Endothelial cell of umbilical vein (primary cell): ENCODE measurements around the gene MOXD1. TPM values are rescaled to one million over a fixed set of nuclear protein-coding genes. Genes with fewer than 3 reads are reported as not detected.

Experiments
- BruUV-seq: library from RNA; stranded (reverse); fragments of 400-500 nt; replicated peaks from 2 replicates; lab custom pipeline; 2021; lab: Mats Ljungman, UMichigan
- CTCF ChIA-PET: fragments of 300-600, 350-600 bp; sonication (Branson Sonifier 250); formaldehyde crosslinking; loops from one replicate; lab custom pipeline; 2021; ENCODE audit warnings: antibody characterized with exemption, inconsistent platforms; lab: Charles Lee
- POLR2A ChIA-PET: fragments of 300-600, 350-600 bp; sonication (Branson Sonifier 250); formaldehyde crosslinking; loops from one replicate; lab custom pipeline; 2021; ENCODE audit warnings: antibody characterized with exemption, inconsistent platforms; lab: Charles Lee
- DNase-seq: peaks from one replicate; pipeline ENCODE4 v3.0.0-alpha.2; 2011; ENCODE audit warnings: low read depth, low spot score
- FAIRE-seq: peaks from 2 replicates; lab custom pipeline; 2011; peaks lifted over from hg19 to GRCh38; lab: Jason Lieb, UNC
- H2AFZ ChIP-seq: 2 replicates; pipeline ENCODE4 v1.6.0; 2012; ENCODE audit warnings: low read depth, low read length, control low read depth, inconsistent platforms
- H3K27ac ChIP-seq: 2 replicates; pipeline ENCODE4 v1.5.1; 2011; ENCODE audit warnings: low read depth, mild to moderate bottlenecking, control low read depth, low read length, moderate library complexity; ENCODE audit not compliant: insufficient read depth
- H3K27me3 ChIP-seq, 2 experiments: 2 replicates each; pipeline versions ENCODE4 v1.6.0 to v1.6.1; 2011; ENCODE audit warnings: low read length in 2 of 2, mixed read lengths in 1 of 2; ENCODE audit not compliant: control insufficient read depth in 2 of 2, insufficient read depth in 2 of 2
- H3K36me3 ChIP-seq, 2 experiments: 2 replicates in 1 of 2; 3 replicates in 1 of 2; pipeline ENCODE4 v1.5.1; 2011; ENCODE audit warnings: low read length in 2 of 2, mild to moderate bottlenecking in 1 of 2, moderate library complexity in 1 of 2; ENCODE audit not compliant: control insufficient read depth in 2 of 2, insufficient read depth in 2 of 2; ENCODE audit errors: extremely low read depth in 1 of 2
- H3K4me1 ChIP-seq: 3 replicates; pipeline ENCODE4 v1.5.1; 2011; ENCODE audit warnings: mild to moderate bottlenecking, low read length; ENCODE audit not compliant: control insufficient read depth, insufficient read depth; ENCODE audit errors: extremely low read depth
- H3K4me2 ChIP-seq: 2 replicates; pipeline ENCODE4 v1.6.1; 2011; ENCODE audit warnings: low read length, control low read depth, mixed read lengths; ENCODE audit not compliant: insufficient read depth
- H3K4me3 ChIP-seq, 3 experiments: fragments of 200-600 bp in 1 of 3; sonication (generic), shearing (Covaris generic) in 1 of 3; replicated peaks in 1 of 3; 2 replicates each; pipeline ENCODE4 v1.5.1; 2011 to 2016; ENCODE audit warnings: control low read depth in 3 of 3, low read length in 3 of 3, mild to moderate bottlenecking in 2 of 3, inconsistent platforms in 1 of 3, low read depth in 1 of 3, moderate library complexity in 1 of 3; ENCODE audit not compliant: insufficient read depth in 1 of 3
- H3K79me2 ChIP-seq: 2 replicates; pipeline ENCODE4 v1.6.0; 2012; ENCODE audit warnings: low read length, inconsistent platforms; ENCODE audit not compliant: control insufficient read depth, insufficient read depth
- H3K9ac ChIP-seq: replicated peaks from 2 replicates; pipeline ENCODE3; 2011; ENCODE audit warnings: low read length, control low read depth; ENCODE audit not compliant: insufficient read depth; ENCODE audit errors: extremely low read depth
- H3K9me1 ChIP-seq: replicated peaks from 3 replicates; pipeline ENCODE4 v1.6.0; 2011; ENCODE audit warnings: mild to moderate bottlenecking, low read length; ENCODE audit not compliant: control insufficient read depth, insufficient read depth; ENCODE audit errors: extremely low read depth
- H3K9me3 ChIP-seq: replicated peaks from 2 replicates; pipeline ENCODE4 v1.5.1; 2012; ENCODE audit warnings: low read length, inconsistent platforms; ENCODE audit not compliant: control insufficient read depth, insufficient read depth
- H4K20me1 ChIP-seq: replicated peaks from 2 replicates; pipeline ENCODE3; 2011; ENCODE audit warnings: mild to moderate bottlenecking, low read length; ENCODE audit not compliant: control insufficient read depth, insufficient read depth; ENCODE audit errors: extremely low read depth
- EZH2 ChIP-seq: IDR thresholded peaks from 2 replicates; pipeline ENCODE4 v1.6.1; 2012; ENCODE audit warnings: borderline replicate concordance, low read depth, mild to moderate bottlenecking, moderate library complexity, low read length, inconsistent platforms; ENCODE audit not compliant: severe bottlenecking
- FOS ChIP-seq: IDR thresholded peaks from 2 replicates; pipeline ENCODE4 v1.6.1; 2011; ENCODE audit warnings: mild to moderate bottlenecking, low read length, moderate library complexity, borderline replicate concordance; ENCODE audit not compliant: insufficient read depth
- GATA2 ChIP-seq: IDR thresholded peaks from 2 replicates; pipeline ENCODE4 v1.7.0; 2011; ENCODE audit warnings: low read depth, mild to moderate bottlenecking, moderate library complexity, mixed read lengths, low read length; ENCODE audit not compliant: insufficient read length, insufficient read depth
- JUN ChIP-seq: IDR thresholded peaks from 2 replicates; pipeline ENCODE4 v1.6.1; 2011; ENCODE audit warnings: borderline replicate concordance, low read depth; ENCODE audit not compliant: insufficient read length, insufficient read depth
- MAX ChIP-seq: IDR thresholded peaks from 2 replicates; pipeline ENCODE4 v1.6.1; 2011; ENCODE audit not compliant: insufficient read depth, insufficient read length
- MYC ChIP-seq: IDR thresholded peaks from one replicate; pipeline ENCODE4 v1.6.1; 2011; ENCODE audit warnings: mild to moderate bottlenecking, low read depth, low read length
- POLR2A ChIP-seq: IDR thresholded peaks from 2 replicates; pipeline ENCODE4 v1.6.1; 2012; ENCODE audit warnings: low read depth, mild to moderate bottlenecking, control low read depth, low read length
- POLR2AphosphoS5 ChIP-seq: IDR thresholded peaks from 2 replicates; pipeline ENCODE4 v1.6.1; 2012; ENCODE audit warnings: low read depth, mild to moderate bottlenecking, control low read depth, low read length, moderate library complexity; ENCODE audit not compliant: insufficient read depth
- dilution Hi-C: fragments of 300-500 bp; cut with MboI; formaldehyde crosslinking; loops from one replicate; pipeline ENCODE4 v1.15.0; 2019; ENCODE audit warnings: low sequenced_read_pairs; ENCODE audit not compliant: extremely low pct_ligation_motif_present
- intact Hi-C: fragments of 100-400 bp; cut with micrococcal nuclease; formaldehyde crosslinking; loops from one replicate; pipeline ENCODE4 v1.10.0; 2022
- polyA plus RNA-seq, 4 experiments: library from polyadenylated mRNA; depleted of rRNA in 3 of 4; stranded (reverse) in 3 of 4; unstranded in 1 of 4; fragments of >200 nt; gene quantifications; 2 replicates each; pipeline versions ENCODE4 v1.2.1 to v1.2.3, GENCODE V29; 2011 to 2012; ENCODE audit warnings: missing spikeins in 1 of 4
- total RNA-seq: library from RNA; stranded (reverse); gene quantifications from 2 replicates; pipeline ENCODE4 v1.2.3, GENCODE V29; 2021
- TF ChIP-seq, protein P1 (sequence below), 2 donors: IDR thresholded peaks; 1 replicate in 1 of 2; 2 replicates in 1 of 2; pipeline ENCODE4 v1.5.1; 2011; ENCODE audit warnings: low read length in 2 of 2, mild to moderate bottlenecking in 2 of 2, moderate library complexity in 2 of 2, control low read depth in 1 of 2, inconsistent platforms in 1 of 2, low read depth in 1 of 2; ENCODE audit not compliant: insufficient read depth in 1 of 2; ENCODE audit errors: extremely low read depth in 1 of 2

Gene MOXD1
- total and polyA plus RNA-seq, 2 donors (not counting 3 experiments of a cell fraction or from before 2014, with no cell fraction given) = 0.01 TPM; not detected in 1

GRCh38 chr6:132404736-132405135 is 3.5 kb upstream of the MOXD1 start:
- peaks cover 46 to 63% of the 10 kb centered on the region in 2 experiments for H3K27me3 ChIP-seq
- TF ChIP-seq POLR2AphosphoS5 (no peak), FOS (no peak), JUN (no peak), POLR2A (no peak), MYC (no peak), EZH2 (no peak), MAX (no peak), GATA2 (no peak)
- TF ChIP-seq, protein P1, sequence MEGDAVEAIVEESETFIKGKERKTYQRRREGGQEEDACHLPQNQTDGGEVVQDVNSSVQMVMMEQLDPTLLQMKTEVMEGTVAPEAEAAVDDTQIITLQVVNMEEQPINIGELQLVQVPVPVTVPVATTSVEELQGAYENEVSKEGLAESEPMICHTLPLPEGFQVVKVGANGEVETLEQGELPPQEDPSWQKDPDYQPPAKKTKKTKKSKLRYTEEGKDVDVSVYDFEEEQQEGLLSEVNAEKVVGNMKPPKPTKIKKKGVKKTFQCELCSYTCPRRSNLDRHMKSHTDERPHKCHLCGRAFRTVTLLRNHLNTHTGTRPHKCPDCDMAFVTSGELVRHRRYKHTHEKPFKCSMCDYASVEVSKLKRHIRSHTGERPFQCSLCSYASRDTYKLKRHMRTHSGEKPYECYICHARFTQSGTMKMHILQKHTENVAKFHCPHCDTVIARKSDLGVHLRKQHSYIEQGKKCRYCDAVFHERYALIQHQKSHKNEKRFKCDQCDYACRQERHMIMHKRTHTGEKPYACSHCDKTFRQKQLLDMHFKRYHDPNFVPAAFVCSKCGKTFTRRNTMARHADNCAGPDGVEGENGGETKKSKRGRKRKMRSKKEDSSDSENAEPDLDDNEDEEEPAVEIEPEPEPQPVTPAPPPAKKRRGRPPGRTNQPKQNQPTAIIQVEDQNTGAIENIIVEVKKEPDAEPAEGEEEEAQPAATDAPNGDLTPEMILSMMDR (IDR thresholded peaks at IDR 0.05; ENCODE audit: extremely low read depth in 1 of 2, insufficient read depth in 1 of 2, low read depth in 1 of 2, low read length in 2 of 2) = no peak
- H3K79me2 ChIP-seq = no peaks in the 10 kb centered on the region
- POLR2A ChIA-PET = no interaction called here
- peaks cover 9% of the 10 kb centered on the region for H3K4me1 ChIP-seq
- no TSS peak for BruUV-seq
- dilution Hi-C loops (no loop called here), intact Hi-C loops (no loop called here)
- H3K9ac ChIP-seq = no peak overlapping the region
- FAIRE-seq (no peak), DNase-seq (no peak)
- no peak overlapping the region for H3K27ac ChIP-seq
- no peak overlapping the region for H3K4me3 ChIP-seq
- no peak overlapping the region for H3K4me2 ChIP-seq
- H3K9me3 ChIP-seq = no peaks in the 10 kb centered on the region
- no peaks in the 10 kb centered on the region for H4K20me1 ChIP-seq
- H3K9me1 ChIP-seq = no peaks in the 10 kb centered on the region
- CTCF ChIA-PET = interaction anchor here (1.5 kb wide), 1 partner anchor 125 kb away, joined by 7 read pairs; no protein-coding TSS in a partner anchor
- no peaks in the 10 kb centered on the region for H3K36me3 ChIP-seq
- no peak overlapping the region for H2AFZ ChIP-seq
